Ishikawa (cell line): Measurements from ENCODE around the gene MYO18A.

Experiments
- CEBPB ChIP-seq: IDR thresholded peaks from 2 replicates; pipeline ENCODE4 v1.6.1; 2012
- CREB1 ChIP-seq: IDR thresholded peaks from 2 replicates; pipeline ENCODE4 v1.6.1; 2012; ENCODE audit warnings: low read depth
- EGR1 ChIP-seq: IDR thresholded peaks from 2 replicates; pipeline ENCODE4 v1.6.1; 2012
- EP300 ChIP-seq: IDR thresholded peaks from 2 replicates; pipeline ENCODE4 v1.6.1; 2012; ENCODE audit warnings: borderline replicate concordance
- RAD21 ChIP-seq: IDR thresholded peaks from 2 replicates; pipeline ENCODE4 v1.6.1; 2012; ENCODE audit warnings: low read depth
- TEAD4 ChIP-seq: IDR thresholded peaks from 2 replicates; pipeline ENCODE4 v1.6.1; 2012

DNA sequence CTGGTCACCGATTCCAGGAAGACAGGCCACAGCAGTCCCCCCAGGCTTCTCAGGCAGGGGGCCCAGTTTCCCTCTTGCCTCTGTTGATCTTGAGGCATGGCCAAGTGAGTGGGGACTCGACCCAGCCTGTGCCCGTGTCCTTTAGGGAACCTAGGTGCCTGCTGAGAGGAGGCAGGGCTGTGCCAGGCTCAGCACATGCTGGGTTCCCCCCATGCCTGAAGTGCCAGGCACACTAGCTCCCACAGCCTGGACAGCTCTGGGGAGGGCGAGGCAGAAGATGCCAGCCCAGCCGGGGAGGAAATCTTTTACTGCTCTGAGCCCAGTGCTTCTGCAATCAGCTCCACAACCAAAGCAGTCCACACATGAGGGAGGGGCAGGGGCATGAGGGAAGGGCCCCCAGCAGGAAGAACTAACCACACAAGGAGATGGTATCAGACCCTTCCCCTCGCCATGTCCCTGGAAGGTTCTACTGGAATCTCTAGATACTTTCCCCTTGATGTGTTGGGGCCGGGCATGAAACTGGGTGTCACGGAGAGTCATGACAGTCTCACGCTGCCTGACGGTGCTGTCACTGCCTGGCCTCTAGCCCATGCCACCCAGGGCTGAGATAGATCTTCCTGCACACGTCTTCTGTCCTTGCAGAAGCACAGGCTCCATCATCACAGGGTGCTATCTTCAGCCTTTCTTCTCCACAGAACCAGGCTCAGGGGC is 25.5 kb downstream of the MYO18A start:
- TF ChIP-seq EGR1: no peak
- no peak for TF ChIP-seq RAD21
- no peak for TF ChIP-seq TEAD4
- no peak for TF ChIP-seq CREB1
- no peak for TF ChIP-seq EP300
- no peak for TF ChIP-seq CEBPB
